ENCODE data around the gene UNC45B.
A peak's percentile ranks its signal among the peaks of the same experiment; 100 is the strongest.
"Not testable (repeated sequence)": the region's sequence is repeated elsewhere in the genome, so short reads cannot be mapped to it uniquely, and the experiment has no call there.

The UNC45B gene

DNA sequence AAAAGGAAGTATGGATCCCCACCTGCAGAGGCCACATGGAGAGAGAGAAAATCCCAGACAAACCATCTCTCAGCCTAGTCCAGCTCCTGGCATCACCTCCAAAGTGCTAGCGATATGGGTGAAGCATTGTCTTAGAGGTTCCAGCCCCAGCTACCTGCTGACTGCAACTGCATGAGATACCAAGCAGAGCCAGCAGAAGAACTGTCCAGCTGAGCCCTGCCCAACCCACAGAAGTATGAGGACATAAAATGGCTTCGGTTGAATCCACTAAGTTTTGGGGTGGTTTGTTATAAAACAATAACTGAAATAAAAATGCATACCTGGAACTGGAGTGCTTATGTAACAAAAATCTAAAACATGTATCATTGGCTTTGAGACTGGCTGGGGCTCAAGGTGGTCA, 74.8 kb downstream of the UNC45B start:
- no peak for DNase-seq (ENCODE audit: low read depth)

DNA sequence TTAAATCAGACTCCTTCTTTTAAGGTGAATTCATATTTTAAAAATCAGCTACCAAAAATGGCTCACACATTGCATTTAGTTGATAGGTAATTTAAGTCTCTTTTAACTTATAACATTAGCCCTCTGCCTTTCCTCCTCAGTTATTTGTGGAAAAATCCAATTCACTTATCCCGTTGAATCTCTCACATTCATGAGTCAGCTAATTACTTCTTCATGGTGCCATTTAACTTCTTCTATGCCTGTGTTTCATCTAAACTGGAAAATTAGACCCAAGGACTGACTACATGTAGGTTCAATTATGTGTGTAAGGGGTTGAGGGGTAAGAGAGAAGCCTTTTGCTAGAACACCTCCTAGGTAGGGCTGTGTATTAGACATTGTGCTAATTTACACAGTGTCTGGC, 76.8 kb downstream of the UNC45B start:
- no peak for DNase-seq (ENCODE audit: low read depth)

DNA sequence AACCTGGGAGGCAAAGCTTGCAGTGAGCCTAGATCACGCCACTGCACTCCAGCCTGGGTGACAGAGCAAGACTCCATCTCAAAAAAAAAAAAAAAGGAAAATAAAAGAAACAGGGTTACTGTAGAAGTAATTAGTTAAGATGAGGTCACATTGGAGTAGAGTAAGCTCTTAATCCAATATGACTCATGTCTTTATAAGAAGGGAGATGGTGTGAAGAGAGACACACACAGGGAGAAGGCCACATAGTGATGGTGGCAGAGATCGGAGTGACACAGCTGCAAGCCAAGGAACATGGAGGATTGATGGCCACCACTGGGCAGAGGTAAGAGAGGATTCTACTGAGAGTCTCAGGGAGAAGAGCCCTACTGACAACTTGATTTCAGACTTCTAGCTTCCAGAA, 79.9 kb downstream of the UNC45B start:
- DNase-seq (ENCODE audit: low read depth): no peak

DNA sequence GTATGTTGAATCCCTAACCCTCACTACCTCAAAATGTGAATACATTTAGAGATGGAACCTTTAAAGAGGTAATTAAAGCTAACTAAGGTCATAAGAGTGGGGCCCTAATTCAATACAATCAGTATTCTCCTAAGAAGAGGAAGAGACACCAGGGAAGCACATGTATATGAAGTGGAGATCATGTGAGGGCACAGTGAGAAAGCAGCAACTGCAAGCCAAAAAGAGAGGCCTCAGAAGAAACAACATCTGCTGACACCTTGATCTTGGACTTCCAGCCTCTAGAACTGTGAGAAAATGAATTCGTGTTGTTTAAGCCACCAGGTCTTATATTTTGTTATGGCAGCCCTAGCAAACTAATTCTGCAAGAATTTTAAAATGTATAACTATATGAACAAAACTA, 82.0 kb downstream of the UNC45B start:
- no peak for DNase-seq (ENCODE audit: low read depth)

DNA sequence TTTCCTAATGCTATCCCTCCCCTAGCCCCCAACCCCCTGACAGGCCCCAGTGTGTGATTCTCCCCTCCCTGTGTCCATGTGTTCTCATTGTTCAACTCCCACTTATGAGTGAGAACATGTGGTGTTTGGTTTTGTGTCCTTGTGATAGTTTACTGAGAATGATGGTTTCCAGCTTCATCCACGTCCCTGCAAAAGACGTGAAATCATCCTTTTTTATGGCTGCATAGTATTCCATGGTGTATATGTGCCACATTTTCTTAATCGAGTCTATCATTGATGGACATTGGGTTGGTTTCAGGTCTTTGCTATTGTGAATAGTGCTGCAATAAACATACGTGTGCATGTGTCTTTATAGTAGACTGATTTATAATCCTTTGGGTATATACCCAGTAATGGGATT, 86.7 kb downstream of the UNC45B start:
- DNase-seq (ENCODE audit: low read depth): not testable (repeated sequence)

DNA sequence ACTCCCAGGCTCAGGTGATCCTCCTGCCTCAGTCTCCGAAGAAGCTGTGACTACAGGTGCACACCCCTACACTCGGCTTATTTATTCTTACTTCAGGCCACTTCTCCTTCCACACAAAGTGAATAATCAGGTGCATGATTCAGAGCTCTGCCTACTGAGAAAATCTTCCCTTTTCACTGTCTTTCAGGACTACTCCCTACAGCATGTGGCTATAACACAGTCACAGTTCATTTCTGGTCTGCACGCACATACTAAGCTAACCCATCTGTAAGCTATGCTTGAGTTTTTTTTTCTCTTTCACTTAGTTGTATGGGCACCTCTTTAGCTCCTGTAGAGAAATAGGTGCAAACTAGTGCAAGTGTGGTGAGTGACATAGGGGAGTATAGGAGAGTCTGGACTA, 87.7 kb downstream of the UNC45B start:
- no peak for DNase-seq (ENCODE audit: low read depth)

DNA sequence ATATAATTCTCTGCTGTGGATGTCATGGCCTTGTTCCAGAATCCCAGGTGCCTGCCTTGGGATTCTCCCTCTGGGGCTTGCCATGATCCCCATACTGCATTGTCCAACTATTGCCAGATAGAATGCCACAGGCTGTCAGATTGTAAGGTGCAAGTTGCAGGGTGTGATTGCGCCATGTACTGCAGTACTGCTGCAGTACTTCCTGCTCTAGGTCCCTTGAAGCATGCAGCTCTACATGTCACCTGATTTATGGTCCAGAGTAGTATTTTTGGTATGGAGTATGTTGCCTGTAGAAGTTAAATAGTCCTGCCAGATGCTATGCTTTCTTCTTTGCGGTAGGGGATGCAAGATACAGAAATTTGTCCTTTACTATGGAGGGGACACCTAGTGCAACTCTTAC, 88.3 kb downstream of the UNC45B start:
- DNase-seq (ENCODE audit: low read depth): no peak

DNA sequence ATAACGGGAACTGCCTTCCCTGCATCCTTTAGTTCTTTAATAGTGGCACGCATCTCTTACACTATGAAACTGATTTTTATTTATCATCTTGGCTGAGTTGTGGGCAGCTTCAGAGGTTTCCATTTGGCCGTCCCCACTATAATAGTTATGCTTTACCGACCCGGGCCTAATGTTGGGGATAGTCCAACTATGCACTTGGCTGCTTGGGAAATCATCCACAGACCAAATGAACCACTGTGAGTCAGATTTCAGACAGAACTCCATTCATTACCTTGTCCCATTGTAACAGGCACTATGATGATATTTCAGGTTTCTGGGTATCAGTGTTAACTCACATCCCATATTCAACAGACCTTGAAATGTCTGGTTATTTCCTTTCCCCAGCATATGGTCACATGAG, 89.2 kb downstream of the UNC45B start:
- DNase-seq (ENCODE audit: low read depth): no peak

DNA sequence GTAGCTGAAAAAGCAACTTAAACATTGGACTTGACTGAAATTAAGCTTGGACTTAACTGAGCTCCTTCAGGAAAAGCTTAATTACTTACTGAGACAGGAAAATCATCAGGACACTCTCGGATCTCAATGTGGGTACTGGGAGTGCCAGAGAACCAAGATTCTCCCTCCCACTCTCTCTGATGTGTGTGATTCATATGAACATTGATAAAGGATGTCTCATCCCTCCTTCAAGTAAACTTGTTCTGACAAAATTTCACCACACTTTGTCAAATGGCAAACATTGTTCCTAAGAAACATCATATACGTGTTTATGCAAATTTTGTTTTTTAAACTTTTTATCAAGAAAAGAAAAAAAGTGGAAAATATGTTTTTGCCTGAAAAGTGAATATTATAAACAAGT, 91.2 kb downstream of the UNC45B start:
- peak; percentile 17 for DNase-seq (ENCODE audit: low read depth)

All from GM04504 (cell line).